ENCODE measurements around the gene ARHGAP11A. TPM values are rescaled to one million over a fixed set of nuclear protein-coding genes. Genes with fewer than 3 reads are reported as not detected.

Gene ARHGAP11A
- total and polyA plus RNA-seq, 9 of the 15 experiments (the other 6 are each of a cell fraction or from before 2014, with no cell fraction given), result 17.5 to 92.5 (median 61.1) TPM

GRCh38 chr15:32679298-32679690 is 64.0 kb downstream of the ARHGAP11A start:
- BruUV-seq (replicated peaks), result no TSS peak
- H3K9ac ChIP-seq (ENCODE audit: insufficient read depth in 1 of 2, low read depth in 2 of 2, low read length in 2 of 2), result no peak overlapping the region
- 0% methylated on average over 4 of the region's 4 CpGs for WGBS (ENCODE audit: insufficient coverage, low coverage, missing lambda C conversion rate)
- ChIA-PET CTCF (ENCODE audit: low intra/inter-chr PET ratio) (no interaction called here), POLR2A (no interaction called here)
- no peak for DNase-seq (ENCODE audit: extremely low read depth in 1 of 4, low spot score in 3 of 4)
- no peaks in the 10 kb centered on the region for H3K79me2 ChIP-seq (ENCODE audit: control insufficient read depth, insufficient read depth, low read length)
- no peak for FAIRE-seq
- TF ChIP-seq TCF7 (IDR thresholded peaks at IDR 0.05; ENCODE audit: borderline replicate concordance) (no peak), E2F3 (CRISPR knock-in tag; IDR thresholded peaks at IDR 0.05) (no peak), MBD2 (IDR thresholded peaks at IDR 0.05; ENCODE audit: borderline replicate concordance, low read depth) (no peak)
- no peaks in the 10 kb centered on the region for H3K9me1 ChIP-seq (ENCODE audit: control insufficient read depth, insufficient read depth, low read length)
- no peaks in the 10 kb centered on the region for H3K9me3 ChIP-seq (replicated peaks; ENCODE audit: control insufficient read depth, insufficient read depth, low read depth, low read length)
- in situ Hi-C loops (cut with MboI) (no loop called here), intact Hi-C loops (cut with micrococcal nuclease) (no loop called here)
- H3K4me3 ChIP-seq, result no peak overlapping the region
- no peaks in the 10 kb centered on the region for H3K36me3 ChIP-seq (ENCODE audit: control insufficient read depth, insufficient read depth, low read length)
- no peaks in the 10 kb centered on the region for H4K20me1 ChIP-seq (replicated peaks; ENCODE audit: control insufficient read depth, insufficient read depth, low read length)
- no peak overlapping the region for H3K4me2 ChIP-seq (ENCODE audit: insufficient read depth, low read length)
- H2AFZ ChIP-seq (ENCODE audit: low read depth, low read length), result no peak overlapping the region
- peak; percentile 31; the same call in 1 of the 3 replicates for ATAC-seq
- H3K4me1 ChIP-seq (replicated peaks in 1 of 2; ENCODE audit: control insufficient read depth in 2 of 2, insufficient read depth in 2 of 2, low read length in 2 of 2), result no peaks in the 10 kb centered on the region
- H3K27ac ChIP-seq (ENCODE audit: extremely low read depth, low read depth, low read length), result no peak overlapping the region
- peaks cover 7 to 8% of the 10 kb centered on the region in 2 experiments; a peak in 2 of 5 replicates for H3K27me3 ChIP-seq (ENCODE audit: control insufficient read depth in 2 of 2, insufficient read depth in 2 of 2, low read length in 2 of 2)

- Histone ChIP-seq H2AFZ (ENCODE audit: low read depth, low read length) (no peak overlapping the region), H3K79me2 (ENCODE audit: control insufficient read depth, insufficient read depth, low read length) (no peaks in the 10 kb centered on the region), H3K4me3 (no peak overlapping the region), H3K9me1 (ENCODE audit: control insufficient read depth, insufficient read depth, low read length) (no peaks in the 10 kb centered on the region), H3K4me2 (ENCODE audit: insufficient read depth, low read length) (no peak overlapping the region), H3K27me3 (ENCODE audit: control insufficient read depth in 2 of 2, insufficient read depth in 2 of 2, low read length in 2 of 2) (peaks cover 9 to 12% of the 10 kb centered on the region in 2 experiments; a peak in 2 of 5 replicates), H3K9me3 (replicated peaks; ENCODE audit: control insufficient read depth, insufficient read depth, low read depth, low read length) (no peaks in the 10 kb centered on the region), H3K27ac (ENCODE audit: extremely low read depth, low read depth, low read length) (no peak overlapping the region), H3K9ac (ENCODE audit: insufficient read depth in 1 of 2, low read depth in 2 of 2, low read length in 2 of 2) (no peak overlapping the region), H4K20me1 (replicated peaks; ENCODE audit: control insufficient read depth, insufficient read depth, low read length) (no peaks in the 10 kb centered on the region), H3K36me3 (ENCODE audit: control insufficient read depth, insufficient read depth, low read length) (no peaks in the 10 kb centered on the region), H3K4me1 (replicated peaks in 1 of 2; ENCODE audit: control insufficient read depth in 2 of 2, insufficient read depth in 2 of 2, low read length in 2 of 2) (no peaks in the 10 kb centered on the region)
- in situ Hi-C loops (cut with MboI), result no loop called here
- no peak for DNase-seq (ENCODE audit: extremely low read depth in 1 of 4, low spot score in 3 of 4)
- 0% methylated on average over 3 of the region's 3 CpGs for WGBS (ENCODE audit: insufficient coverage, low coverage, missing lambda C conversion rate)
- FAIRE-seq, result no peak
- no peak for ATAC-seq
- ChIA-PET POLR2A (no interaction called here), CTCF (ENCODE audit: low intra/inter-chr PET ratio) (no interaction called here)
- intact Hi-C loops (cut with micrococcal nuclease), result no loop called here
- BruUV-seq (replicated peaks), result no TSS peak
- TF ChIP-seq MCM2 (IDR thresholded peaks at IDR 0.05; ENCODE audit: low read depth), result no peak
- no peak for TF ChIP-seq ZNF212 (CRISPR knock-in tag; IDR thresholded peaks at IDR 0.05)
- TF ChIP-seq NFXL1 (CRISPR knock-in tag; IDR thresholded peaks at IDR 0.05), result no peak
- TF ChIP-seq EZH2 (IDR thresholded peaks at IDR 0.05; ENCODE audit: borderline replicate concordance, low read depth, low read length), result no peak
- TF ChIP-seq RBM34 (IDR thresholded peaks at IDR 0.05; ENCODE audit: borderline replicate concordance, insufficient read depth, low read length), result no peak
- TF ChIP-seq ZKSCAN1 (IDR thresholded peaks at IDR 0.05; ENCODE audit: low read depth, low read length), result no peak
- TF ChIP-seq ZFX (CRISPR knock-in tag; IDR thresholded peaks at IDR 0.05), result no peak
- no peak for TF ChIP-seq ZNF174 (CRISPR knock-in tag; IDR thresholded peaks at IDR 0.05)
- no peak for TF ChIP-seq SMARCB1 (IDR thresholded peaks at IDR 0.05; ENCODE audit: insufficient read length, low read depth)
- TF ChIP-seq, protein P1, sequence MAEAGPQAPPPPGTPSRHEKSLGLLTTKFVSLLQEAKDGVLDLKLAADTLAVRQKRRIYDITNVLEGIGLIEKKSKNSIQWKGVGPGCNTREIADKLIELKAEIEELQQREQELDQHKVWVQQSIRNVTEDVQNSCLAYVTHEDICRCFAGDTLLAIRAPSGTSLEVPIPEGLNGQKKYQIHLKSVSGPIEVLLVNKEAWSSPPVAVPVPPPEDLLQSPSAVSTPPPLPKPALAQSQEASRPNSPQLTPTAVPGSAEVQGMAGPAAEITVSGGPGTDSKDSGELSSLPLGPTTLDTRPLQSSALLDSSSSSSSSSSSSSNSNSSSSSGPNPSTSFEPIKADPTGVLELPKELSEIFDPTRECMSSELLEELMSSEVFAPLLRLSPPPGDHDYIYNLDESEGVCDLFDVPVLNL (CRISPR knock-in tag; IDR thresholded peaks at IDR 0.05; ENCODE audit: low read depth), result no peak
- TF ChIP-seq POLR2G (IDR thresholded peaks at IDR 0.05; ENCODE audit: low read depth, low read length), result no peak
- no peak for TF ChIP-seq U2AF1 (optimal IDR thresholded peaks at IDR 0.05; ENCODE audit: low read depth, low read length)
- no peak for TF ChIP-seq TAL1 (IDR thresholded peaks at IDR 0.05)
Observed at GRCh38 chr15:32682569-32682968, 67.3 kb downstream of the ARHGAP11A start.
